Subcutaneous adipose tissue (tissue), 4 donors: ENCODE data around the gene RAF1. TPM values are rescaled to one million over a fixed set of nuclear protein-coding genes. Genes with fewer than 3 reads are reported as not detected.

ENCODE experiments used
- total RNA-seq, 4 donors: library from RNA; depleted of rRNA; stranded (reverse); fragments of >200 nt; gene quantifications; one replicate each; pipeline ENCODE4 v1.1.0, GENCODE V29; 2016
- TF ChIP-seq, protein P1 (sequence below): fragments of 450-650 bp; IDR thresholded peaks from one replicate; pipeline ENCODE4 v1.5.1; 2016; ENCODE audit warnings: low read depth, mild to moderate bottlenecking, control low read depth, antibody characterized with exemption, moderate library complexity

RAF1 gene
- total RNA-seq, 4 donors from 2014 or later, result 81.1 to 104 (median 91.9) TPM

DNA sequence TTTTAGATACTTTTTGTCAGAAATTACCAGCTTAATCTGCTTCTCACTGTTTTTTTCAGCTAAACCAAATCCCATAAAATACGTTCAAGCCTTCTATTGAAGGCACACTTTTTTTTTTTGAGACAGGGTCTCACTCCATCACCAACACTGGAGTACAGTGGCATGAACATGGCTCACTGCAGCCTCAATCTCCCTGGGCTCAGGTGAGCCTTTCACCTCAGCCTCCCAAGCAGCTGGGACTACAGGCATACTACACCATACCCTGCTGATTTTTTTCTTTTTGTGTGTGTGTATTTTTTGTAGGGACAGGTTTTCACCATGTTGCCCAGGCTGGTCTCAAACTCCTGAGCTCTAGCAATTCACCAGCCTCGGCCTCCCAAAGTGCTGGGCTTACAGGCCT is 3.7 kb downstream of the RAF1 start:
- TF ChIP-seq, protein P1, sequence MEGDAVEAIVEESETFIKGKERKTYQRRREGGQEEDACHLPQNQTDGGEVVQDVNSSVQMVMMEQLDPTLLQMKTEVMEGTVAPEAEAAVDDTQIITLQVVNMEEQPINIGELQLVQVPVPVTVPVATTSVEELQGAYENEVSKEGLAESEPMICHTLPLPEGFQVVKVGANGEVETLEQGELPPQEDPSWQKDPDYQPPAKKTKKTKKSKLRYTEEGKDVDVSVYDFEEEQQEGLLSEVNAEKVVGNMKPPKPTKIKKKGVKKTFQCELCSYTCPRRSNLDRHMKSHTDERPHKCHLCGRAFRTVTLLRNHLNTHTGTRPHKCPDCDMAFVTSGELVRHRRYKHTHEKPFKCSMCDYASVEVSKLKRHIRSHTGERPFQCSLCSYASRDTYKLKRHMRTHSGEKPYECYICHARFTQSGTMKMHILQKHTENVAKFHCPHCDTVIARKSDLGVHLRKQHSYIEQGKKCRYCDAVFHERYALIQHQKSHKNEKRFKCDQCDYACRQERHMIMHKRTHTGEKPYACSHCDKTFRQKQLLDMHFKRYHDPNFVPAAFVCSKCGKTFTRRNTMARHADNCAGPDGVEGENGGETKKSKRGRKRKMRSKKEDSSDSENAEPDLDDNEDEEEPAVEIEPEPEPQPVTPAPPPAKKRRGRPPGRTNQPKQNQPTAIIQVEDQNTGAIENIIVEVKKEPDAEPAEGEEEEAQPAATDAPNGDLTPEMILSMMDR, result no peak

DNA sequence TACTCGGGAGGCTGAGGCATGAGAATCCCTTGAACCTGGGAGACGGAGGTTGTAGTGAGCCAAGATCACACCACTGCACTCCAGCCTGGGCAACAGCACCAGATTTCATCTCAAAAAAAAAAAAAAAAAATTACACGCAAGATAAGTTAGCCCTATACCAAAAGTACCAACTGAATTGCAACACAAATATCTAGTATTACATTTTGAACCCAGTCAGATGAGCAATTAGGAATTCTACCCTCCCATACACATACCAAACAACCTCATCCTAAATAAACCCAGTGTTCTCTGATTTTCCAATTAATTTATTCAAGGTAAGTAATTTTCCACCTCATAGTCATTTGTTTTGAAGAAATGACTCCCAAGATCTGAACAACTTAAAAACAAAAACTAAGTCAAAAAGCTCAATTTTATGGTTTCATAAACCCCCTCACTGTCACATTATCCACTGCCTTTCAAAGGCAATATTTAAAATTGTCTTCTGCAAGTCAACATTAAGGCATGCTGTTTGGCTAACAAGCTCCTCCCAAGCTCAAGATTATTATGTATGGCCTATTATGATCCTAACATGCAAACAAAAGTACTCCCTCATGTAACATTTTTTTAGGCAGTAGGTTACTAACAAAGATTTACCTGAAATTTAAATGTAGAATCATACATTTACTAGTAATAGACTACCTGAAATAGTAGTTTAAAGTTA is 4.5 kb downstream of the RAF1 start:
- TF ChIP-seq, protein P1, result no peak

DNA sequence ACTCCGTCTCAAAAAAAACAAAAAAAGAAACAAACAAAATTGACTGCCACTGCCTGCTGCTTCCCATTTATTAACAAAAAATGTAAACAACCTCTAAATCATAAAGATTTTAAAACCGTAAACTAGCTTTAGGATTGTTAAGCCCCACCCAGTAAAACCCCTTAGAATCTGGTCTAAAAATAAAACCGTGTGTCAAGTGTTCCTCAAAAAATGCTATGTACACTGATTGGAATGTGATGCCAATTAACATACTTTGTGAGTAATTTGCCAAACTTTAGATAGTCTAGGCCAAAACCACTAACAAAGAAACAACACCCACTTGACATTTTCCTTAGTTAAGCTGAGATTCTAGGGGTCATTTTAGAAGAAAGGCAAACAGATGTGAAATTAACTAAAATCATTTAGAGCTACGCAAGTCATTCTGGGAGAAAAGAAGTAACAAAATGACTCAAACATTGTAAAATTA is 5.3 kb downstream of the RAF1 start:
- TF ChIP-seq, protein P1, result no peak

DNA sequence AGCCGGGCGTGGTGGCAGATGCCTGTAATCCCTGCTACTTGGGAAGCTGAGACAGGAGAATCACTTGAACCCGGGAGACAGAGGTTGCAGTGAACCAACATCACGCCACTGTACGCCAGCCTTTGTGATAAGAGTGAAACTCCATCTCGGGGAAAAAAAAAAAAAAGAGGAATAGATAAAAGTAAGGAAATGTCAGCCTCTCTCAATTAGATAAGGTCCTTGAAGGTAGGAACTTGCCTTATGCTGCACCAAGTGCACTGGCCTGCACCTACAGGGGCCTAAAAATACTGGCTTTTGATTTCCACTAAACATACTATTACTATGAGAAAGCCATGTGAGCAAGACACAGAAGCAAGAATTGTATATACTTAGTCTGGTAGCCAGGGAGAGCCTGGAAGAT is 7.1 kb downstream of the RAF1 start:
- TF ChIP-seq, protein P1, result no peak

DNA sequence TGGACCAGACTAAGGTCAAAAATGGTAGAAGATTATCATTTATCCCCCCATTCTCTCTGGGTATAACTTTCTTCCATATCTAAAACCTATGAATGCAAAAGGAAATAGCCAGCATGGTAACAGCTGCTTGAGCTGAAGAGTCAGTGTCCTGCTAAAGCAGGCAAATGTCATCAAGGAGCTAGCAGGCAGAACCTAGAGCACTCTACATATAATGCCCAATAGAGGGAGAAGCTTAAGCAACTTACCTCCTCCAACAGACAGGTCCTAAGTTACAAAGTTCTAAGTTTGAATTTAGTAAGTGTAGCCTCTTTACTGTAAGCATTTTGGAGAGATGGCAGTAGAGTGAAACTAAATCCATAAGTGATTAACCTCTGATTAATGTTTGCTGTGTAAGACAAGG is 7.7 kb downstream of the RAF1 start:
- TF ChIP-seq, protein P1, result no peak

DNA sequence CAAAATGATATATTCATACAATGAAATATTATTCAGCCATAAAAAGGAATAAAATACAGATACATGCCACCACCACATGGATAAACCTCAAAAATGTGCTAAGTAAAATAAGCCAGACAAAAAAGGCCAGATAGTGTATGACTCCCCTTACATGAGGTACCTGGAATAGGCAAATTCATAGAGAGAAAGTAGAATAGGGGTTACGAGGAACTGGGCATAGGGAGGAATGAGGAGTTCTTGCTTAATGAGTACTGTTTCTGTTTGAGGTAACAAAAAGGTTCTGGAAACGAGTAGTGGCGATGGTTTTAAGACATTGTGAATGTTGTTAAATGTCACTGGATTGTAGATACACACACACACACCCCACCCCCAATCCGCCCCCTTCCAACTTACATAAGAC is 8.2 kb downstream of the RAF1 start:
- TF ChIP-seq, protein P1, result no peak

DNA sequence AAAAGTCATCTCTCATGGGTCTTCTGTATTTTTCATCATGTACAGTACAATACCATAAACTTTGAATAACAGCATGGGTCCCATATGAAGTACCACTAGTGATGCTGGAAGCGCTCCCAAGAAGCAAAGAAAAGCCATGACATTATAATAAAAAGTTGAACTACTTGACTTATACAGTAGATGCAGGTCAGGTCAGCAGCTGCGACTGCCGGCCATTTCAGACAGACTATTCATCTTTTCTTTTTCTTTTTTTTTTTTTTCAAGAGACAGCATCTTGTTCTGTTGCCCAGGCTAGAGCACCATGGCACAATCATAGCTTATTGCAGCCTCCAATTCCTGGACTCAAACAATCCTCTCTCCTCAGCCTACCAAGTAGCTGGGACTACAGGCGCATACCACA is 10.2 kb downstream of the RAF1 start:
- TF ChIP-seq, protein P1, result no peak
